GM12892 (cell line): ENCODE results near the gene TFG.

Source experiments
- DNase-seq: peaks from one replicate; pipeline ENCODE4 v3.0.0; 2011; ENCODE audit not compliant: insufficient read length
- FAIRE-seq: peaks from 2 replicates; lab custom pipeline; 2011; peaks lifted over from hg19 to GRCh38; lab: Jason Lieb, UNC
- POLR2A ChIP-seq: IDR thresholded peaks from 2 replicates; pipeline ENCODE4 v1.6.1; 2011; ENCODE audit warnings: low read depth, low read length, control low read depth
- POLR2AphosphoS5 ChIP-seq: IDR thresholded peaks from 2 replicates; pipeline ENCODE4 v1.6.1; 2011; ENCODE audit warnings: low read depth, low read length, control low read depth
- TAF1 ChIP-seq: IDR thresholded peaks from 2 replicates; pipeline ENCODE4 v1.6.1; 2011; ENCODE audit warnings: low read depth, mild to moderate bottlenecking, control low read depth, low read length, borderline replicate concordance

The TFG gene

GRCh38 chr3:100715176-100715575, 5.9 kb downstream of the TFG start:
- FAIRE-seq (no peak), DNase-seq (no peak)
- TF ChIP-seq TAF1, result no peak

GRCh38 chr3:100717063-100717462, 7.8 kb downstream of the TFG start:
- DNase-seq, result no peak
- FAIRE-seq, result no peak
- TF ChIP-seq POLR2A (no peak), TAF1 (no peak), POLR2AphosphoS5 (no peak)

- FAIRE-seq (no peak), DNase-seq (no peak)
- TF ChIP-seq POLR2AphosphoS5 (no peak), TAF1 (no peak), POLR2A (no peak)
These were observed 8.6 kb downstream of the TFG start for GRCh38 chr3:100717637-100718487.

GRCh38 chr3:100719136-100719535, 9.8 kb downstream of the TFG start:
- no peak for FAIRE-seq
- TF ChIP-seq POLR2AphosphoS5 (no peak), TAF1 (no peak), POLR2A (no peak)
- DNase-seq, result no peak

- no peak for DNase-seq
These were observed 11.1 kb downstream of the TFG start for GRCh38 chr3:100720426-100720825.

GRCh38 chr3:100725935-100726513, 16.7 kb downstream of the TFG start:
- DNase-seq (no peak), FAIRE-seq (no peak)
- TF ChIP-seq POLR2AphosphoS5, result no peak
- no peak for TF ChIP-seq POLR2A
- TF ChIP-seq TAF1, result no peak

More at GRCh38 chr3:100720426-100720825, 11.1 kb downstream of the TFG start:
- no peak for TF ChIP-seq POLR2AphosphoS5
- no peak for TF ChIP-seq POLR2A
- TF ChIP-seq TAF1, result no peak
- no peak for FAIRE-seq

GRCh38 chr3:100726706-100727105, 17.4 kb downstream of the TFG start:
- DNase-seq, result no peak
- TF ChIP-seq TAF1 (no peak), POLR2AphosphoS5 (no peak), POLR2A (no peak)
- FAIRE-seq, result peak; percentile 21

GRCh38 chr3:100730524-100730923, 21.2 kb downstream of the TFG start:
- TF ChIP-seq POLR2AphosphoS5 (no peak), TAF1 (no peak), POLR2A (no peak)
- FAIRE-seq (no peak), DNase-seq (no peak)

GRCh38 chr3:100732435-100732834, 23.1 kb downstream of the TFG start:
- FAIRE-seq, result peak; percentile 78

GRCh38 chr3:100737334-100737733, 28.0 kb downstream of the TFG start:
- no peak for FAIRE-seq
- TF ChIP-seq TAF1 (no peak), POLR2AphosphoS5 (no peak), POLR2A (no peak)
- no peak for DNase-seq

More at GRCh38 chr3:100732435-100732834, 23.1 kb downstream of the TFG start:
- TF ChIP-seq POLR2A (no peak), TAF1 (no peak), POLR2AphosphoS5 (no peak)
- no peak for DNase-seq

GRCh38 chr3:100740207-100740606, 30.9 kb downstream of the TFG start:
- TF ChIP-seq POLR2AphosphoS5 (no peak), TAF1 (no peak), POLR2A (no peak)
- FAIRE-seq (no peak), DNase-seq (no peak)

GRCh38 chr3:100743535-100743934, 34.2 kb downstream of the TFG start:
- TF ChIP-seq POLR2A (no peak), POLR2AphosphoS5 (no peak)
- FAIRE-seq, result no peak
- DNase-seq, result no peak
